Heart left ventricle (tissue), 13 donors: Measurements from ENCODE around the gene DYTN.

Source experiments
- CTCF ChIP-seq, 12 donors: fragments of 200-600 bp; sonication (generic) in 4 of 12; IDR thresholded peaks; one replicate each; pipeline versions ENCODE4 v1.5.0 to v1.8.0; 2018 to 2022; ENCODE audit warnings: antibody characterized with exemption in 12 of 12, mild to moderate bottlenecking in 5 of 12
- POLR2A ChIP-seq, 2 donors: fragments of 450-650 bp; IDR thresholded peaks; one replicate each; pipeline ENCODE4 v1.6.1; 2017; ENCODE audit warnings: antibody characterized with exemption in 2 of 2, mild to moderate bottlenecking in 2 of 2, moderate library complexity in 2 of 2
- donor health status: ischemic (EF 13 %, LVEDD 7.1; RV severe dilation, severe dysfunction).
- donor health status: DM: no; HTN: yes; CAD: no.
- donor health status: DM: no; HTN: no; CAD: no.
- donor health status: ischemic (EF 25% LVEDD 6.9; RV normal size, moderate dysfunction).
- donor health status: ischemic (EF 25% LVEDD 5.7; RV mildly dilated, moderate dysfunction).
- donor health status: ischemic (EF 35%, LVEDD 5.7; RV mildly dilated, moderate dysfunction).
- donor health status: nonischemic (EF 11% LVEDD 7.7; RV severe dilation, severe dysfunction).
- donor health status: DM: yes; HTN: yes; CAD: no.
- donor health status: PGD.
- donor health status: ischemic (EF 29% LVEDD 5.4; RV normal size, mild dysfunction).
- donor health status: nonischemic (EF 23%, LVEDD 6.1; RV moderate dilation, normal function).

- no peak for TF ChIP-seq POLR2A (IDR thresholded peaks at IDR 0.05)
- TF ChIP-seq CTCF (IDR thresholded peaks at IDR 0.05): no peak
Measured at GRCh38 chr2:206647985-206648384, 70.2 kb downstream of the DYTN start.
